SK-N-MC (cell line): ENCODE measurements around the gene TMCO2.

Experiments used
- EZH2 ChIP-seq: fragments of 200-600 bp; sonication (generic); IDR thresholded peaks from one replicate; pipeline ENCODE4 v1.6.1; 2017; ENCODE audit warnings: antibody characterized with exemption
- FOXP2 ChIP-seq: optimal IDR thresholded peaks from 2 replicates; pipeline ENCODE3; 2011; ENCODE audit warnings: mild to moderate bottlenecking, moderate library complexity; ENCODE audit not compliant: insufficient read depth; ENCODE audit errors: extremely low read length, control extremely low read depth
- POLR2AphosphoS5 ChIP-seq: IDR thresholded peaks from 2 replicates; pipeline ENCODE4 v1.6.1; 2012; ENCODE audit warnings: mild to moderate bottlenecking, low read depth, low read length, borderline replicate concordance

- no peak for TF ChIP-seq POLR2AphosphoS5
- no peak for TF ChIP-seq EZH2
- TF ChIP-seq FOXP2 = no peak
Observed at GRCh38 chr1:40240390-40240789, 7.3 kb upstream of the TMCO2 start.
